Osteoblast (primary cell): ENCODE data around the gene DIO1. TPM values are rescaled to one million over a fixed set of nuclear protein-coding genes. Genes with fewer than 3 reads are reported as not detected.

ENCODE experiments used
- DNase-seq: peaks from one replicate; pipeline ENCODE4 v3.0.0; 2011; ENCODE audit warnings: low spot score, mixed read lengths; ENCODE audit not compliant: insufficient read length; ENCODE audit errors: missing footprints
- H2AFZ ChIP-seq: 2 replicates; pipeline ENCODE4 v1.6.0; 2011; ENCODE audit warnings: mild to moderate bottlenecking, low read length
- H3K27ac ChIP-seq: 2 replicates; pipeline ENCODE4 v1.5.1; 2011; ENCODE audit warnings: mild to moderate bottlenecking, low read depth, low read length, moderate library complexity
- H3K27me3 ChIP-seq: 2 replicates; pipeline ENCODE4 v1.6.0; 2012; ENCODE audit warnings: mild to moderate bottlenecking, control low read depth, inconsistent platforms, low read length, moderate library complexity; ENCODE audit not compliant: insufficient read depth
- H3K36me3 ChIP-seq: 2 replicates; pipeline ENCODE4 v1.5.1; 2011; ENCODE audit warnings: mild to moderate bottlenecking, low read length, control low read depth, moderate library complexity; ENCODE audit not compliant: insufficient read depth
- H3K4me1 ChIP-seq: 2 replicates; pipeline ENCODE4 v1.5.1; 2011; ENCODE audit warnings: mild to moderate bottlenecking, low read length, control low read depth, moderate library complexity; ENCODE audit not compliant: insufficient read depth
- H3K4me2 ChIP-seq: 2 replicates; pipeline ENCODE4 v1.6.0; 2011; ENCODE audit warnings: mild to moderate bottlenecking, low read length; ENCODE audit not compliant: insufficient read depth
- H3K4me3 ChIP-seq: fragments of 200-600 bp; sonication (generic); 3 replicates; pipeline ENCODE4 v1.5.1; 2012; ENCODE audit warnings: mild to moderate bottlenecking, low read length, inconsistent platforms; ENCODE audit not compliant: insufficient read depth
- H3K79me2 ChIP-seq: 2 replicates; pipeline ENCODE4 v1.6.0; 2012; ENCODE audit warnings: mild to moderate bottlenecking, low read length, control low read depth, inconsistent platforms; ENCODE audit not compliant: insufficient read depth
- H3K9me3 ChIP-seq: 2 replicates; pipeline ENCODE4 v1.5.1; 2011; ENCODE audit warnings: low read depth, low read length, control low read depth
- H4K20me1 ChIP-seq: 2 replicates; pipeline ENCODE4 v1.6.0; 2012; ENCODE audit warnings: mild to moderate bottlenecking, low read length, control low read depth; ENCODE audit not compliant: insufficient read depth
- CTCF ChIP-seq: IDR thresholded peaks from 2 replicates; pipeline ENCODE4 v1.5.1; 2011; ENCODE audit warnings: mild to moderate bottlenecking, low read depth, low read length, moderate library complexity; ENCODE audit errors: extremely low read depth
- total RNA-seq: library from RNA; depleted of rRNA; stranded (reverse); fragments of >200 nt; gene quantifications from 2 replicates; pipeline ENCODE4 v1.2.3, GENCODE V29; 2012

Gene DIO1
- total RNA-seq, 1 donor = not detected

- peaks cover 16% of the 10 kb centered on the region for H3K36me3 ChIP-seq
- DNase-seq = no peak
- no peak overlapping the region for H3K4me2 ChIP-seq
- no peak overlapping the region for H3K4me3 ChIP-seq
- H2AFZ ChIP-seq = no peak overlapping the region
- peaks cover 14% of the 10 kb centered on the region for H4K20me1 ChIP-seq
- H3K27me3 ChIP-seq = no peaks in the 10 kb centered on the region
- no peaks in the 10 kb centered on the region for H3K9me3 ChIP-seq
- no peak overlapping the region for H3K27ac ChIP-seq
- peaks cover 19% of the 10 kb centered on the region for H3K4me1 ChIP-seq
- peaks cover 84% of the 10 kb centered on the region for H3K79me2 ChIP-seq
- peak; percentile 66 for TF ChIP-seq CTCF
Observed at GRCh38 chr1:53949023-53949990, 55.3 kb downstream of the DIO1 start.

GRCh38 chr1:53951697-53952096, 57.7 kb downstream of the DIO1 start:
- Histone ChIP-seq H3K27me3 (no peaks in the 10 kb centered on the region), H3K4me2 (no peak overlapping the region), H3K4me1 (peaks cover 16% of the 10 kb centered on the region), H3K36me3 (peaks cover 16% of the 10 kb centered on the region), H3K27ac (no peak overlapping the region), H4K20me1 (peaks cover 15% of the 10 kb centered on the region), H3K4me3 (no peak overlapping the region), H3K79me2 (peaks cover 70% of the 10 kb centered on the region), H3K9me3 (no peaks in the 10 kb centered on the region), H2AFZ (no peak overlapping the region)
- no peak for DNase-seq
- no peak for TF ChIP-seq CTCF

- Histone ChIP-seq H3K4me2 (no peak overlapping the region), H3K79me2 (peaks cover 53% of the 10 kb centered on the region), H3K9me3 (no peaks in the 10 kb centered on the region), H4K20me1 (peaks cover 20% of the 10 kb centered on the region), H3K4me3 (no peak overlapping the region), H3K4me1 (peaks cover 12% of the 10 kb centered on the region), H3K27ac (no peak overlapping the region), H3K36me3 (peaks cover 31% of the 10 kb centered on the region), H3K27me3 (no peaks in the 10 kb centered on the region), H2AFZ (no peak overlapping the region)
- TF ChIP-seq CTCF = no peak
- DNase-seq = no peak
Observed at GRCh38 chr1:53954128-53954527, 60.1 kb downstream of the DIO1 start.
